ENCODE measurements around the gene ICAM4. TPM values are rescaled to one million over a fixed set of nuclear protein-coding genes. Genes with fewer than 3 reads are reported as not detected.

Gene ICAM4
- total and polyA plus RNA-seq, 2 of the 8 experiments (the other 6 are each of a cell fraction or from before 2014, with no cell fraction given) = 1.5 to 4.1 TPM

DNA sequence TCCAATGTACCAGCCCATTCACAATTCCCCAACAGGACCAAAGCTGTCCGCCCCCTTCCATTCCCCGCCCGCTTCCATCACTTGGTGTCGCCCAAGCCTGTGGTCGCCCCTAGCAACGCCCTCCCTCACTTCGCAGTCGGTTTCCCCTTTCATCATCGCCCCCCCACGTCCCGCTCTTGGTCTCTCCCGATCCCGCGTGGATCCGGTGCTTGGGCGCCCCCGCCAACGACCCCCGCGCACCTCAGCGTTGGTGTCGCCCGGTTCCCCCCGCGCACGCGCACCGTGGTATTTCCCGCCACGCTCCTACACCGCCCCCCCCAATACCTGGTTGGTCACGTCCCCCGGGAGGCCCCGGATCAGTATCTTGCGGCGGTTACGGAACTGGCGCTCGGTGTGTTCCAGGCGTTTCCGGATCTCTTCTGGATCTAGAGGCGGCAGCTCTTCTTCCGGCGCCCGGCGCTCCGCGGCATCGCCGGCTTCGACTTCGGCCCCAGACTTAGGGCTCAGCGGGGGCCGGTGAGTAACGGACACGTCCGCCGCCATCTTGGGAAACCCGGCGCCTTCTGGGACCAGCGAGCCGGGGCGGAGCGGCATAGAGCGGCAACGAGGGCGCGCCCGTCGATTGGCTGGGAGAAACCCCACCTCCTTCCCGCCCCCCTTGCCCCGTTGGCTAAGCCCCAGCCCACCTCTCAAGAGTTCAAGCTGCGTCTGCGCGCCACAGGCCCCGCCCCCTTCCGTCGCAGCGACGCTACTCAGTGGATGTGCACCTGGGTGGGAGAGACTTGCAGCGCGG, 46.4 kb downstream of the ICAM4 start, which contains the start of gene RAVER1:
TSS of gene RAVER1 (minus strand) at position 565 of the 793 bp plus-strand sequence. CDS start at position 543, 22 bp downstream.
- H3K4ac ChIP-seq (replicated peaks; ENCODE audit: insufficient read length, low read depth, low read length) = no peak within 1 kb of the TSS
- ChIA-PET POLR2A (ENCODE audit: partially characterized antibody) (interaction anchor here (0.6 to 6.8 kb wide), 18 partner anchors 12 to 198 kb away, joined by 3 to 104 read pairs (median 6); partner anchors contain the start of genes CDC37, DNMT1, FDX2 and ICAM1), CTCF (ENCODE audit: partially characterized antibody) (interaction anchor here (0.7 to 4.9 kb wide), 11 partner anchors 11 to 83 kb away, joined by 3 to 21 read pairs (median 4); partner anchors contain the start of genes ICAM1 and ICAM5)
- no peak within 1 kb of the TSS for H2BK20ac ChIP-seq (ENCODE audit: low read length)
- H2AFZ ChIP-seq (ENCODE audit: low read length) = peak within 1 kb of the TSS; percentile 43; the same call in 1 of the 2 replicates
- H3K23ac ChIP-seq (ENCODE audit: insufficient read length) = no peak within 1 kb of the TSS
- H3K36me3 ChIP-seq (ENCODE audit: control insufficient read depth in 2 of 4, insufficient read depth in 4 of 4, low read length in 3 of 4) = peaks cover 13 to 21% (median 17%) of the 10 kb centered on the region in 4 experiments
- H3K14ac ChIP-seq (ENCODE audit: insufficient read length) = no peak within 1 kb of the TSS
- H3K9ac ChIP-seq (replicated peaks in 1 of 4; ENCODE audit: extremely low read depth in 1 of 4, low read depth in 3 of 4, low read length in 3 of 4) = peak within 1 kb of the TSS; percentile 59 to 86 (median 78)
- peak within 1 kb of the TSS; percentile 91 to 93 for H3K4me2 ChIP-seq (ENCODE audit: insufficient read depth in 1 of 2, low read depth in 2 of 2, low read length in 2 of 2)
- H3K9me3 ChIP-seq (ENCODE audit: insufficient read depth in 2 of 2, low read depth in 1 of 2, low read length in 1 of 2) = no peaks in the 10 kb centered on the region
- H2BK120ac ChIP-seq (replicated peaks; ENCODE audit: low read depth, low read length) = no peak within 1 kb of the TSS
- 2% methylated on average over 61 of the region's 82 CpGs; no CpG with 5 or more reads in 1 of the 2 experiments for WGBS, 2 experiments (ENCODE audit: extremely low coverage in 1 of 2, insufficient coverage in 1 of 2, insufficient read length in 1 of 2, insufficient replicate concordance in 2 of 2, low coverage in 1 of 2, low lambda C conversion rate in 2 of 2, missing lambda C conversion rate in 1 of 2)
- DNase-seq (ENCODE audit: low read depth in 1 of 2, low spot score in 2 of 2) (peak; percentile 84 to 94), FAIRE-seq (no peak)
- H2BK5ac ChIP-seq (ENCODE audit: low read depth, low read length) = peak within 1 kb of the TSS; percentile 82
- peak within 1 kb of the TSS; percentile 36; the same call in 1 of the 2 replicates for H3K18ac ChIP-seq (ENCODE audit: extremely low read depth, low read length)
- H4K20me1 ChIP-seq (replicated peaks in 1 of 2; ENCODE audit: control insufficient read depth in 1 of 2, insufficient read depth in 2 of 2, low read length in 2 of 2) = peaks cover 6 to 16% of the 10 kb centered on the region in 2 experiments
- H4K5ac ChIP-seq (ENCODE audit: insufficient read length, low read depth, low read length) = peak within 1 kb of the TSS; percentile 83
- H3K23me2 ChIP-seq (ENCODE audit: low read depth, low read length) = peaks cover 13% of the 10 kb centered on the region
- peak within 1 kb of the TSS; percentile 76 for H4K91ac ChIP-seq (replicated peaks; ENCODE audit: insufficient read length, low read length)
- H3K27me3 ChIP-seq (replicated peaks in 1 of 4; ENCODE audit: control insufficient read depth in 3 of 4, extremely low read depth in 1 of 4, insufficient read depth in 3 of 4, low read length in 3 of 4) = peaks cover 0 to 3% (median 0%) of the 10 kb centered on the region in 4 experiments; a peak in 2 of 7 replicates
- peak within 1 kb of the TSS; percentile 99 for H4K8ac ChIP-seq (ENCODE audit: extremely low read depth, insufficient read depth, low read length)
- peak within 1 kb of the TSS; percentile 76 for H3K27ac ChIP-seq (ENCODE audit: low read depth, low read length)
- peak within 1 kb of the TSS; percentile 88; the same call in 1 of the 2 replicates for H2BK15ac ChIP-seq (ENCODE audit: low read length)
- no peak within 1 kb of the TSS for H2BK12ac ChIP-seq (ENCODE audit: low read depth, low read length)
- H3K4me3 ChIP-seq (ENCODE audit: extremely low read depth in 1 of 4, insufficient read depth in 2 of 4, low read depth in 3 of 4, low read length in 4 of 4) = peak within 1 kb of the TSS; percentile 75 to 96 (median 90)
- peak within 1 kb of the TSS; percentile 95 for H3K56ac ChIP-seq (replicated peaks; ENCODE audit: insufficient read length, low read depth, low read length)
- peaks cover 5 to 24% of the 10 kb centered on the region in 2 experiments for H3K79me2 ChIP-seq (ENCODE audit: control insufficient read depth in 1 of 2, insufficient read depth in 2 of 2, low read length in 2 of 2)
- H3K79me1 ChIP-seq (ENCODE audit: low read depth, low read length) = peaks cover 5% of the 10 kb centered on the region
- no peak within 1 kb of the TSS; the same call in 1 of the 2 replicates for H2AK5ac ChIP-seq (ENCODE audit: low read depth, low read length)
- peaks cover 0 to 19% (median 7%) of the 10 kb centered on the region in 4 experiments; a peak in 6 of 7 replicates for H3K4me1 ChIP-seq (replicated peaks in 1 of 4; ENCODE audit: control insufficient read depth in 3 of 4, insufficient read depth in 4 of 4, low read length in 3 of 4)
- TF ChIP-seq SIX5 (IDR thresholded peaks at IDR 0.05; ENCODE audit: low read depth, low read length) (no peak), SAP30 (IDR thresholded peaks at IDR 0.05; ENCODE audit: insufficient read depth, insufficient replicate concordance, low read length) (no peak), YY1 (IDR thresholded peaks at IDR 0.05; ENCODE audit: low read depth, low read length) (peak; percentile 96), SIRT6 (IDR thresholded peaks at IDR 0.05; ENCODE audit: low read length) (no peak), MAX (IDR thresholded peaks at IDR 0.05) (peak; percentile 60; the same call in 1 of the 2 replicates), CHD2 (IDR thresholded peaks at IDR 0.05; ENCODE audit: low read length) (no peak), BCL11A (IDR thresholded peaks at IDR 0.05; ENCODE audit: low read depth in 2 of 2, low read length in 2 of 2) (no peak)
- TF ChIP-seq, protein P1, sequence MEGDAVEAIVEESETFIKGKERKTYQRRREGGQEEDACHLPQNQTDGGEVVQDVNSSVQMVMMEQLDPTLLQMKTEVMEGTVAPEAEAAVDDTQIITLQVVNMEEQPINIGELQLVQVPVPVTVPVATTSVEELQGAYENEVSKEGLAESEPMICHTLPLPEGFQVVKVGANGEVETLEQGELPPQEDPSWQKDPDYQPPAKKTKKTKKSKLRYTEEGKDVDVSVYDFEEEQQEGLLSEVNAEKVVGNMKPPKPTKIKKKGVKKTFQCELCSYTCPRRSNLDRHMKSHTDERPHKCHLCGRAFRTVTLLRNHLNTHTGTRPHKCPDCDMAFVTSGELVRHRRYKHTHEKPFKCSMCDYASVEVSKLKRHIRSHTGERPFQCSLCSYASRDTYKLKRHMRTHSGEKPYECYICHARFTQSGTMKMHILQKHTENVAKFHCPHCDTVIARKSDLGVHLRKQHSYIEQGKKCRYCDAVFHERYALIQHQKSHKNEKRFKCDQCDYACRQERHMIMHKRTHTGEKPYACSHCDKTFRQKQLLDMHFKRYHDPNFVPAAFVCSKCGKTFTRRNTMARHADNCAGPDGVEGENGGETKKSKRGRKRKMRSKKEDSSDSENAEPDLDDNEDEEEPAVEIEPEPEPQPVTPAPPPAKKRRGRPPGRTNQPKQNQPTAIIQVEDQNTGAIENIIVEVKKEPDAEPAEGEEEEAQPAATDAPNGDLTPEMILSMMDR (IDR thresholded peaks at IDR 0.05; ENCODE audit: control extremely low read depth in 1 of 3, insufficient read depth in 1 of 3, low read depth in 1 of 3, low read length in 3 of 3) = no peak
